Measurements from ENCODE around the gene MACC1.

DNA sequence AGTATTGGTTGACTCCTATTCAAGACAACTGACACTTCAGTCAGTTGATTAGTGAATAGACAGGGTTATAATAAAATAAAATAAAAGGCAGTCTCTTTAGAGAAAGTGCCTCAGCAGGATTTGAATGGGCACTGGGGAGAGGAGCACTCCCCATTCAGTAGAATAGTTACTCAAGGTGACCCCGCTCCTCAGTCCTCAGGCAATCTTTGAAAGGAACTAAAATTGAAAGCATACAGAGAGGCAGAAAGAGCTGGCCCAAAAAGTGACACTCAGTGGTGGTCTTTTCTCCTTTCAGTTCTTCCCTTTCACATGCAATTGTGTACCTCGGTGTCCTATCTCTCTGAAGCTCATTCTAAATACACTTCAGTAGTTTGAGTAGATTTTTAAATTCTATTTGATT, 47.4 kb upstream of the MACC1 start:
- no peak for TF ChIP-seq POLR2A (IDR thresholded peaks at IDR 0.05; ENCODE audit: low read depth, low read length)
- TF ChIP-seq JUN (IDR thresholded peaks at IDR 0.05; ENCODE audit: borderline replicate concordance, insufficient read depth, insufficient read length, low read depth) = no peak
- TF ChIP-seq, protein P1, sequence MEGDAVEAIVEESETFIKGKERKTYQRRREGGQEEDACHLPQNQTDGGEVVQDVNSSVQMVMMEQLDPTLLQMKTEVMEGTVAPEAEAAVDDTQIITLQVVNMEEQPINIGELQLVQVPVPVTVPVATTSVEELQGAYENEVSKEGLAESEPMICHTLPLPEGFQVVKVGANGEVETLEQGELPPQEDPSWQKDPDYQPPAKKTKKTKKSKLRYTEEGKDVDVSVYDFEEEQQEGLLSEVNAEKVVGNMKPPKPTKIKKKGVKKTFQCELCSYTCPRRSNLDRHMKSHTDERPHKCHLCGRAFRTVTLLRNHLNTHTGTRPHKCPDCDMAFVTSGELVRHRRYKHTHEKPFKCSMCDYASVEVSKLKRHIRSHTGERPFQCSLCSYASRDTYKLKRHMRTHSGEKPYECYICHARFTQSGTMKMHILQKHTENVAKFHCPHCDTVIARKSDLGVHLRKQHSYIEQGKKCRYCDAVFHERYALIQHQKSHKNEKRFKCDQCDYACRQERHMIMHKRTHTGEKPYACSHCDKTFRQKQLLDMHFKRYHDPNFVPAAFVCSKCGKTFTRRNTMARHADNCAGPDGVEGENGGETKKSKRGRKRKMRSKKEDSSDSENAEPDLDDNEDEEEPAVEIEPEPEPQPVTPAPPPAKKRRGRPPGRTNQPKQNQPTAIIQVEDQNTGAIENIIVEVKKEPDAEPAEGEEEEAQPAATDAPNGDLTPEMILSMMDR (IDR thresholded peaks at IDR 0.05; ENCODE audit: extremely low read depth in 1 of 2, insufficient read depth in 1 of 2, low read depth in 1 of 2, low read length in 2 of 2) = no peak
- TF ChIP-seq EZH2 (IDR thresholded peaks at IDR 0.05; ENCODE audit: borderline replicate concordance, low read depth, low read length, severe bottlenecking) = no peak
- TF ChIP-seq FOS (IDR thresholded peaks at IDR 0.05; ENCODE audit: borderline replicate concordance, insufficient read depth, low read length) = no peak
- TF ChIP-seq MYC (IDR thresholded peaks at IDR 0.05; ENCODE audit: low read depth, low read length) = no peak
- no peak for TF ChIP-seq POLR2AphosphoS5 (IDR thresholded peaks at IDR 0.05; ENCODE audit: insufficient read depth, low read depth, low read length)
- TF ChIP-seq GATA2 (IDR thresholded peaks at IDR 0.05; ENCODE audit: insufficient read depth, insufficient read length, low read depth, low read length) = no peak
